ENCODE measurements around the gene CNGA1.

Gene CNGA1

GRCh38 chr4:48035952-48036351 is 19.5 kb upstream of the CNGA1 start:
- Histone ChIP-seq H3K27ac (no peak overlapping the region), H3K27me3 (no peaks in the 10 kb centered on the region), H3K4me1 (ENCODE audit: control insufficient read depth in 1 of 2, insufficient read depth in 1 of 2, low read depth in 1 of 2, low read length in 1 of 2) (peaks cover 0 to 4% of the 10 kb centered on the region in 2 experiments), H3K9me3 (no peaks in the 10 kb centered on the region), H3K36me3 (no peaks in the 10 kb centered on the region), H3K4me3 (ENCODE audit: low read depth in 1 of 2, low read length in 1 of 2) (no peak overlapping the region)
- no peak for TF ChIP-seq CTCF (IDR thresholded peaks at IDR 0.05)

DNA sequence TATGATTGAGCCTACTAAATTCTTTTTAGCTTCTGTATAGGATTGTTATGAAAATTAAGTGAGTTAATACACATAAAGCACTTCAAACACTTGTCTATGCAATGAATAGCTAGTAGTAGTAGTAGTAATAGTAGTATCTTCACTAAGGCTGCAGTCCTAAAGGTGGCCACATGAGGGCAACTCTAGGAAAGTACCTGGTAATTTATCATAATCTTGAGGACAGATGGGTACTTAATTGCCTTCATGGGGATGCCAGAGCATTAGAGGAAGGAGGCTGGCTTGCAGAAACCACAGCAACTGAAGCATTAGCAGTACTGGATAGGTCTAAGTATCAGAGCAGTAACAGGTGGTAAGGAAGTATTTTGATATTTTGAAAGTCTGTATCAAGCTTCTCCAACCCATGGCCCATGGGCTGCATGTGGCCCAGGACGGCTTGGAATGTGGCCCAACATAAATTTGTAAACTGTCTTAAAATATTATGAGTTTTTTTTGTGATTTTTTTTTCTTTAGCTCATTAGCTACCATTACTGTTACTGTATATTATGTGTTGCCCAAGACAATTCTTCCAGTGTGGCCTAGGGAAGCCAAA is 17.4 kb upstream of the CNGA1 start:
- Histone ChIP-seq H3K27ac (no peak overlapping the region), H3K27me3 (no peaks in the 10 kb centered on the region), H3K9me3 (no peaks in the 10 kb centered on the region), H3K4me1 (ENCODE audit: control insufficient read depth in 1 of 2, insufficient read depth in 1 of 2, low read depth in 1 of 2, low read length in 1 of 2) (peaks cover 0 to 4% of the 10 kb centered on the region in 2 experiments), H3K36me3 (no peaks in the 10 kb centered on the region), H3K4me3 (ENCODE audit: low read depth in 1 of 2, low read length in 1 of 2) (no peak overlapping the region)
- no peak for TF ChIP-seq CTCF (IDR thresholded peaks at IDR 0.05)

- Histone ChIP-seq H3K27me3 (no peaks in the 10 kb centered on the region), H3K4me1 (ENCODE audit: control insufficient read depth in 1 of 2, insufficient read depth in 1 of 2, low read depth in 1 of 2, low read length in 1 of 2) (peaks cover 0 to 4% of the 10 kb centered on the region in 2 experiments), H3K4me3 (ENCODE audit: low read depth in 1 of 2, low read length in 1 of 2) (no peak overlapping the region), H3K9me3 (no peaks in the 10 kb centered on the region), H3K36me3 (no peaks in the 10 kb centered on the region), H3K27ac (no peak overlapping the region)
- TF ChIP-seq CTCF (IDR thresholded peaks at IDR 0.05): no peak
Observed at GRCh38 chr4:48033412-48033811, 16.9 kb upstream of the CNGA1 start.

DNA sequence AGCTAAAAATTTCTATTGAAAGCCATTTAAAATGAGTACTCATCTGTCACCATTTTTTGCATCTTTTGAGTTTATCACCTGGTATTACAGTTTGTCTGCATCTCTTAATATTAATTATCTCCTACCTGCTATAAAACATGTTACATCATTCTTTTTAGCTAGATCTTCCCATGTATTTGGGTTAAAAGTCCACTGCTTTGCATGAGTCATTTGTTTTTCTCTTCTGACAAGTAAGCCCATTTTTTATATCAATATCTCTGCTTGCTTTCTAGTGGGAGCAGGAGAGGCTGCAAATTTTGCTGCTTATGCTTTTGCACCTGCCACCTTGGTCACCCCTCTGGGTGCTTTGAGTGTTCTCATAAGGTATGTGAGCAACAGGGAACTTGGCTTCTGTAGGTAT is 16.2 kb upstream of the CNGA1 start:
- no peak overlapping the region for H3K27ac ChIP-seq
- no peaks in the 10 kb centered on the region for H3K27me3 ChIP-seq
- no peak overlapping the region for H3K4me3 ChIP-seq (ENCODE audit: low read depth in 1 of 2, low read length in 1 of 2)
- no peak for TF ChIP-seq CTCF (IDR thresholded peaks at IDR 0.05)
- no peaks in the 10 kb centered on the region for H3K9me3 ChIP-seq
- peaks cover 0 to 4% of the 10 kb centered on the region in 2 experiments for H3K4me1 ChIP-seq (ENCODE audit: control insufficient read depth in 1 of 2, insufficient read depth in 1 of 2, low read depth in 1 of 2, low read length in 1 of 2)
- no peaks in the 10 kb centered on the region for H3K36me3 ChIP-seq

DNA sequence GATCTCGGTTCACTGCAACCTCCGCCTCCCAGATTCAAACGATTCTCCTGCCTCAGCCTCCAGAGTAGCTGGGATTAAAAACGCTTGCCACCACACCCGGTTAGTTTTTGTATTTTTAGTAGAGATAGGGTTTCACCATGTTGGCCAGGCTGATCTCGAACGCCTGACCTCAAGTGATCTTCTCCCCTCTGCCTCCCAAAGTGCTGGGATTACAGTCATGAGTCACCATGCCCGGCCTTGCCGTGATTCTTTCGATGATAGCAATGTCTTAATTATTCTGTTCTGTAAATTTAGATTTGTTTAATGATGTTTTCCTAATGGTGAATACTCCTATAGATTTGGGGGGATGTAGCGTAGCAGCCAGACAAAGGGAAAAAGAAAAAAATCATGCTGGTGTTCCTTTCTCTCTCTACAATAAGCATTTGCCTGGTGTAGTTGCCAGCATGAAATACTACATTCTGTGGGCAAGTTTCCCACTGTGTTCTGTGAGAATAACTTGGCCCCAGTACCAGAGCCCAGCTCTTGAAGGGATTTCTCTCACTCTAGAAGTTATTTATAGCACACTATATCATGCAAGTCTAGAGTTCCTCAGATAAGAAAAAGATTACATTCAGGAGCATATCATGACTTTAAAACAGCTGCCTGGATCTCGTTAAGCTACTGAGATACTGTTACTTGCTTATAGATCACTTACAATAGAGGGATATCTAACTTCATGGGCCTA is 15.5 kb upstream of the CNGA1 start:
- Histone ChIP-seq H3K9me3 (no peaks in the 10 kb centered on the region), H3K4me1 (ENCODE audit: control insufficient read depth in 1 of 2, insufficient read depth in 1 of 2, low read depth in 1 of 2, low read length in 1 of 2) (peaks cover 0 to 4% of the 10 kb centered on the region in 2 experiments), H3K27ac (no peak overlapping the region), H3K4me3 (ENCODE audit: low read depth in 1 of 2, low read length in 1 of 2) (no peak overlapping the region), H3K36me3 (no peaks in the 10 kb centered on the region), H3K27me3 (no peaks in the 10 kb centered on the region)
- TF ChIP-seq CTCF (IDR thresholded peaks at IDR 0.05): no peak

Data from neutrophil (primary cell).